GM12878 (cell line): ENCODE data around the gene ACSL1. TPM values are rescaled to one million over a fixed set of nuclear protein-coding genes. Genes with fewer than 3 reads are reported as not detected.

ENCODE experiments used
- ATAC-seq: fragments of 200-7000 bp; cut with Tn5 transposase; 3 replicates; pipeline ENCODE4 v1.9.1; 2020; ENCODE audit warnings: mild to moderate bottlenecking, moderate library complexity
- BruUV-seq: library from RNA; stranded (reverse); fragments of 400-500 nt; replicated peaks from 2 replicates; lab custom pipeline; 2021; lab: Mats Ljungman, UMichigan
- CTCF ChIA-PET: fragments of 300-600 bp; sonication (Branson Sonifier 250); formaldehyde crosslinking; extraction: SDS; loops from one replicate; lab custom pipeline; 2021; ENCODE audit warnings: inconsistent platforms; lab: Yijun Ruan, JAX
- POLR2A ChIA-PET: fragments of 350-600 bp; formaldehyde crosslinking; extraction: SDS; loops from one replicate; lab custom pipeline; 2021; ENCODE audit warnings: inconsistent platforms; lab: Charles Lee
- RAD21 ChIA-PET: fragments of 300-600 bp; sonication (Branson Sonifier 250); formaldehyde crosslinking; loops from one replicate; lab custom pipeline; 2023; ENCODE audit warnings: antibody characterized with exemption; ENCODE audit not compliant: unreplicated experiment; lab: Charles Lee
- SMC1A ChIA-PET: fragments of 300-600 bp; sonication (Branson Sonifier 250); formaldehyde crosslinking; loops from one replicate; lab custom pipeline; 2023; ENCODE audit not compliant: unreplicated experiment, uncharacterized antibody; lab: Charles Lee
- DNase-seq: peaks from one replicate; pipeline ENCODE4 v3.0.0-alpha.2; 2011; ENCODE audit warnings: low read depth, low spot score
- FAIRE-seq: peaks from 3 replicates; lab custom pipeline; 2011; peaks lifted over from hg19 to GRCh38; lab: Jason Lieb, UNC
- H2AFZ ChIP-seq: 2 replicates; pipeline ENCODE4 v1.6.0; 2011; ENCODE audit warnings: low read depth, low read length, control low read depth; ENCODE audit not compliant: control insufficient read depth
- H3K27ac ChIP-seq: 2 replicates; pipeline ENCODE4 v1.5.1; 2011; ENCODE audit warnings: control low read depth; ENCODE audit not compliant: control insufficient read depth, insufficient read depth
- H3K27me3 ChIP-seq, 2 experiments: replicated peaks in 1 of 2; 2 replicates each; pipeline versions ENCODE4 v1.6.0 to v1.6.1; 2011; ENCODE audit warnings: low read length in 1 of 2; ENCODE audit not compliant: control insufficient read depth in 2 of 2, insufficient read depth in 2 of 2
- H3K36me3 ChIP-seq, 2 experiments: 2 replicates each; pipeline ENCODE4 v1.5.1; 2011; ENCODE audit warnings: low read length in 1 of 2; ENCODE audit not compliant: control insufficient read depth in 2 of 2, insufficient read depth in 2 of 2
- H3K4me1 ChIP-seq: 2 replicates; pipeline ENCODE4 v1.6.1; 2011; ENCODE audit warnings: mild to moderate bottlenecking, low read length, moderate library complexity, mixed read lengths; ENCODE audit not compliant: control insufficient read depth, insufficient read depth
- H3K4me2 ChIP-seq: 2 replicates; pipeline ENCODE4 v1.6.0; 2011; ENCODE audit warnings: control low read depth; ENCODE audit not compliant: control insufficient read depth, insufficient read depth
- H3K4me3 ChIP-seq: fragments of 200-600 bp; sonication (generic); 2 replicates; pipeline ENCODE4 v1.5.1; 2016
- H3K79me2 ChIP-seq: 2 replicates; pipeline ENCODE4 v1.6.0; 2011; ENCODE audit warnings: low read length; ENCODE audit not compliant: control insufficient read depth, insufficient read depth
- H3K9ac ChIP-seq: 2 replicates; pipeline ENCODE4 v1.8.0; 2011; ENCODE audit warnings: low read length, control low read depth, mixed read lengths; ENCODE audit not compliant: control insufficient read depth, insufficient read depth
- H3K9me3 ChIP-seq: replicated peaks from 3 replicates; pipeline ENCODE4 v1.5.1; 2011; ENCODE audit warnings: mild to moderate bottlenecking, low read length; ENCODE audit not compliant: control insufficient read depth, insufficient read depth
- H4K20me1 ChIP-seq: 2 replicates; pipeline ENCODE4 v1.6.0; 2011; ENCODE audit not compliant: control insufficient read depth, insufficient read depth
- EED ChIP-seq: sonication (generic); IDR thresholded peaks from 2 replicates; pipeline ENCODE4 v1.6.1; 2016; ENCODE audit warnings: antibody characterized with exemption, low read depth
- ESRRA ChIP-seq: IDR thresholded peaks from 2 replicates; pipeline ENCODE4 v1.6.1; 2012; ENCODE audit warnings: mild to moderate bottlenecking, low read length, improper control_type of control experiment
- ETV6 ChIP-seq, 2 experiments: fragments of 450-650 bp in 1 of 2; IDR thresholded peaks in 1 of 2; conservative IDR thresholded peaks in 1 of 2; 2 replicates each; pipeline ENCODE4 v1.6.1; 2014; ENCODE audit warnings: antibody characterized with exemption in 1 of 2, borderline replicate concordance in 1 of 2, low read depth in 1 of 2, mild to moderate bottlenecking in 1 of 2, moderate library complexity in 1 of 2
- GATAD2B ChIP-seq: fragments of 450-650 bp; conservative IDR thresholded peaks from 2 replicates; pipeline ENCODE4 v1.6.1; 2017; ENCODE audit warnings: low read depth, mild to moderate bottlenecking, moderate library complexity
- LARP7 ChIP-seq: fragments of 450-650 bp; IDR thresholded peaks from 2 replicates; pipeline ENCODE4 v1.6.1; 2017; ENCODE audit warnings: mild to moderate bottlenecking
- MTA3 ChIP-seq: IDR thresholded peaks from 2 replicates; pipeline ENCODE4 v1.6.1; 2012; ENCODE audit warnings: low read length, inconsistent platforms, borderline replicate concordance
- PAX8 ChIP-seq: fragments of 450-650 bp; IDR thresholded peaks from 2 replicates; pipeline ENCODE4 v1.6.1; 2017; ENCODE audit warnings: mild to moderate bottlenecking, moderate library complexity
- RCOR1 ChIP-seq: conservative IDR thresholded peaks from 2 replicates; pipeline ENCODE4 v1.6.1; 2012; ENCODE audit warnings: low read depth, low read length, improper control_type of control experiment
- RFX5 ChIP-seq: IDR thresholded peaks from 2 replicates; pipeline ENCODE4 v1.6.1; 2011; ENCODE audit warnings: low read depth, low read length, improper control_type of control experiment
- SMAD1 ChIP-seq: fragments of 450-650 bp; IDR thresholded peaks from 2 replicates; pipeline ENCODE4 v1.6.1; 2018; ENCODE audit warnings: mild to moderate bottlenecking, low read depth; ENCODE audit not compliant: partially characterized antibody
- TARDBP ChIP-seq: IDR thresholded peaks from 2 replicates; pipeline ENCODE4 v1.6.1; 2016; ENCODE audit warnings: borderline replicate concordance
- YY1 ChIP-seq: IDR thresholded peaks from 2 replicates; pipeline ENCODE4 v1.6.1; 2011; ENCODE audit warnings: low read depth, mild to moderate bottlenecking, low read length
- WGBS: methylation state at CpG from one replicate; pipeline ENCODE4 v1.1.6; 2016; ENCODE audit warnings: low lambda C conversion rate; ENCODE audit not compliant: insufficient replicate concordance, insufficient coverage; ENCODE audit errors: missing lambda C conversion rate; 5-methylcytosine and 5-hydroxymethylcytosine counted together
- in situ Hi-C: fragments of 300-500 bp; cut with MboI; formaldehyde crosslinking; loops from 9 replicates; pipeline ENCODE4 v1.14.3; 2018; ENCODE audit warnings: mixed read lengths
- intact Hi-C: fragments of 100-400 bp; cut with micrococcal nuclease; formaldehyde crosslinking; loops from one replicate; pipeline ENCODE4 v1.14.2; 2022; ENCODE audit not compliant: unreplicated experiment
- polyA plus RNA-seq, 11 experiments: library from polyadenylated mRNA; depleted of rRNA in 4 of 11; unstranded in 6 of 11; stranded (reverse) in 5 of 11; fragments of >200 nt; fragmentation: Nextera tagmentation in 4 of 11; fragmentation: Illumina TruSeq in 1 of 11; extraction: Ambion mirVana in 4 of 11; extraction: Trizol in 1 of 11; gene quantifications; 1 replicate in 1 of 11; 2 replicates in 10 of 11; pipeline versions ENCODE4 v1.2.1 to v1.2.3, GENCODE V29; 2011 to 2016; ENCODE audit warnings: inconsistent platforms in 2 of 11, missing spikeins in 2 of 11, low read depth in 1 of 11
- total RNA-seq, 4 experiments: library from RNA; depleted of rRNA in 3 of 4; stranded (reverse); fragments of >200 nt in 3 of 4; fragmentation: Illumina TruSeq in 1 of 4; extraction: Trizol in 1 of 4; gene quantifications; 2 replicates each; pipeline versions ENCODE4 v1.2.1 to v1.2.3, GENCODE V29; 2013 to 2021
- TF ChIP-seq, protein P1 (sequence below): fragments of 450-650 bp; IDR thresholded peaks from 2 replicates; pipeline ENCODE4 v1.6.1; 2018; ENCODE audit warnings: mild to moderate bottlenecking, low read depth, moderate library complexity; ENCODE audit not compliant: partially characterized antibody
- TF ChIP-seq, protein P2 (sequence below): IDR thresholded peaks from 2 replicates; pipeline ENCODE4 v1.6.1; 2011; ENCODE audit warnings: borderline replicate concordance, low read depth, mild to moderate bottlenecking, moderate library complexity, low read length; ENCODE audit not compliant: insufficient read depth, poor library complexity, severe bottlenecking
- TF ChIP-seq, protein P3 (sequence below): fragments of 150-350 bp; IDR thresholded peaks from 2 replicates; pipeline ENCODE4 v1.6.1; 2014; ENCODE audit warnings: mild to moderate bottlenecking, low read depth, low read length
- TF ChIP-seq, protein P4 (sequence below): IDR thresholded peaks from 2 replicates; pipeline ENCODE4 v1.6.1; 2011; ENCODE audit warnings: low read depth, mild to moderate bottlenecking, low read length, moderate library complexity, borderline replicate concordance; ENCODE audit errors: extremely low read depth

Gene ACSL1
- total and polyA plus RNA-seq, 10 of the 15 experiments (the other 5 are each of a cell fraction or from before 2014, with no cell fraction given), result 30.7 to 68.1 (median 58.7) TPM

DNA sequence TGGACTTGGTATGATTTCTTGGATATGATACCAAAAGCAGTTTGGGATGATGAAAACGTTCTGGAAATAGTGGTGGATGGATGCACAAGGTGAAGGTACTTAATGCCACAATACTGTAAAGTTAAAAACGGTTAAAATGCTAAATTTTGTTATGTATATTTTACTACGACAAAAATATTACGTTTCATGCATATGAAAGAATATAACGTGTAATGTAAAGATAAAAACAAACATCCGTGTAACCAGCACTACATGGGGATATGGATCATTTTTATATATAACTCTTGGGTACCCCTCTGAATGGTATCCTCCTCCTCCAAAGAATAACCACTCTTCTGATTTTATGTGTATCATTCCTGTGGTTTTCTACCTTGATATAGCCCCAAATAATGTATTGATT lies 91.0 kb downstream of the ACSL1 start:
- 48% methylated on average over 6 of the region's 6 CpGs for WGBS
- DNase-seq (no peak), FAIRE-seq (no peak), ATAC-seq (no peak)
- peak overlapping the region; percentile 96 for H2AFZ ChIP-seq
- H3K4me2 ChIP-seq, result peak overlapping the region; percentile 81
- H3K9me3 ChIP-seq, result no peaks in the 10 kb centered on the region
- peak overlapping the region; percentile 68; the same call in 1 of the 2 replicates for H3K9ac ChIP-seq
- H3K27me3 ChIP-seq, result no peaks in the 10 kb centered on the region
- H3K4me1 ChIP-seq, result peaks cover 9% of the 10 kb centered on the region
- peak overlapping the region; percentile 72 for H3K27ac ChIP-seq
- H3K79me2 ChIP-seq, result peaks cover 40% of the 10 kb centered on the region
- peak overlapping the region; percentile 74 for H3K4me3 ChIP-seq
- SMC1A ChIA-PET, result interaction anchor here (0.8 to 2.5 kb wide), 11 partner anchors 10 to 472 kb away, joined by 3 to 13 read pairs (median 4); partner anchors contain the start of genes CASP3 and PRIMPOL
- no peaks in the 10 kb centered on the region for H4K20me1 ChIP-seq
- CTCF ChIA-PET, result interaction anchor here (1.0 to 2.5 kb wide), 9 partner anchors 9 to 483 kb away, joined by 3 to 19 read pairs (median 5); no protein-coding TSS in a partner anchor
- intact Hi-C loops, result loop anchor here (2.0 to 5.0 kb wide), 5 partner anchors 86 to 467 kb away; partner anchors contain the start of genes CASP3, IRF2 and PRIMPOL
- TSS peak; percentile 93 for BruUV-seq
- in situ Hi-C loops, result loop anchor here (10.0 kb wide), 1 partner anchor 450 kb away; no protein-coding TSS in a partner anchor
- peaks cover 0 to 4% of the 10 kb centered on the region in 2 experiments; a peak in 2 of 4 replicates for H3K36me3 ChIP-seq
- POLR2A ChIA-PET, result interaction anchor here (0.7 to 2.1 kb wide), 8 partner anchors 10 to 470 kb away, joined by 3 to 12 read pairs (median 4); partner anchors contain the start of genes ACSL1, CASP3 and PRIMPOL
- RAD21 ChIA-PET, result interaction anchor here (0.5 to 3.6 kb wide), 18 partner anchors 11 to 1472 kb away, joined by 3 to 23 read pairs (median 4); partner anchors contain the start of genes CASP3, PRIMPOL and SLC25A4
- TF ChIP-seq MTA3 (no peak), ESRRA (no peak), EED (no peak), SMAD1 (no peak), TARDBP (no peak), RFX5 (no peak), PAX8 (no peak), YY1 (no peak), GATAD2B (no peak), LARP7 (no peak), ETV6 (conservative IDR thresholded peaks at IDR 0.05 in 1 of 2, IDR thresholded peaks at IDR 0.05 in 1 of 2; ENCODE audit: borderline replicate concordance in 1 of 2, low read depth in 1 of 2) (no peak), RCOR1 (no peak)
- TF ChIP-seq, protein P1, sequence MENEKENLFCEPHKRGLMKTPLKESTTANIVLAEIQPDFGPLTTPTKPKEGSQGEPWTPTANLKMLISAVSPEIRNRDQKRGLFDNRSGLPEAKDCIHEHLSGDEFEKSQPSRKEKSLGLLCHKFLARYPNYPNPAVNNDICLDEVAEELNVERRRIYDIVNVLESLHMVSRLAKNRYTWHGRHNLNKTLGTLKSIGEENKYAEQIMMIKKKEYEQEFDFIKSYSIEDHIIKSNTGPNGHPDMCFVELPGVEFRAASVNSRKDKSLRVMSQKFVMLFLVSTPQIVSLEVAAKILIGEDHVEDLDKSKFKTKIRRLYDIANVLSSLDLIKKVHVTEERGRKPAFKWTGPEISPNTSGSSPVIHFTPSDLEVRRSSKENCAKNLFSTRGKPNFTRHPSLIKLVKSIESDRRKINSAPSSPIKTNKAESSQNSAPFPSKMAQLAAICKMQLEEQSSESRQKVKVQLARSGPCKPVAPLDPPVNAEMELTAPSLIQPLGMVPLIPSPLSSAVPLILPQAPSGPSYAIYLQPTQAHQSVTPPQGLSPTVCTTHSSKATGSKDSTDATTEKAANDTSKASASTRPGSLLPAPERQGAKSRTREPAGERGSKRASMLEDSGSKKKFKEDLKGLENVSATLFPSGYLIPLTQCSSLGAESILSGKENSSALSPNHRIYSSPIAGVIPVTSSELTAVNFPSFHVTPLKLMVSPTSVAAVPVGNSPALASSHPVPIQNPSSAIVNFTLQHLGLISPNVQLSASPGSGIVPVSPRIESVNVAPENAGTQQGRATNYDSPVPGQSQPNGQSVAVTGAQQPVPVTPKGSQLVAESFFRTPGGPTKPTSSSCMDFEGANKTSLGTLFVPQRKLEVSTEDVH, result no peak
- TF ChIP-seq, protein P2, sequence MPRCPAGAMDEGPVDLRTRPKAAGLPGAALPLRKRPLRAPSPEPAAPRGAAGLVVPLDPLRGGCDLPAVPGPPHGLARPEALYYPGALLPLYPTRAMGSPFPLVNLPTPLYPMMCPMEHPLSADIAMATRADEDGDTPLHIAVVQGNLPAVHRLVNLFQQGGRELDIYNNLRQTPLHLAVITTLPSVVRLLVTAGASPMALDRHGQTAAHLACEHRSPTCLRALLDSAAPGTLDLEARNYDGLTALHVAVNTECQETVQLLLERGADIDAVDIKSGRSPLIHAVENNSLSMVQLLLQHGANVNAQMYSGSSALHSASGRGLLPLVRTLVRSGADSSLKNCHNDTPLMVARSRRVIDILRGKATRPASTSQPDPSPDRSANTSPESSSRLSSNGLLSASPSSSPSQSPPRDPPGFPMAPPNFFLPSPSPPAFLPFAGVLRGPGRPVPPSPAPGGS, result no peak
- TF ChIP-seq, protein P3, sequence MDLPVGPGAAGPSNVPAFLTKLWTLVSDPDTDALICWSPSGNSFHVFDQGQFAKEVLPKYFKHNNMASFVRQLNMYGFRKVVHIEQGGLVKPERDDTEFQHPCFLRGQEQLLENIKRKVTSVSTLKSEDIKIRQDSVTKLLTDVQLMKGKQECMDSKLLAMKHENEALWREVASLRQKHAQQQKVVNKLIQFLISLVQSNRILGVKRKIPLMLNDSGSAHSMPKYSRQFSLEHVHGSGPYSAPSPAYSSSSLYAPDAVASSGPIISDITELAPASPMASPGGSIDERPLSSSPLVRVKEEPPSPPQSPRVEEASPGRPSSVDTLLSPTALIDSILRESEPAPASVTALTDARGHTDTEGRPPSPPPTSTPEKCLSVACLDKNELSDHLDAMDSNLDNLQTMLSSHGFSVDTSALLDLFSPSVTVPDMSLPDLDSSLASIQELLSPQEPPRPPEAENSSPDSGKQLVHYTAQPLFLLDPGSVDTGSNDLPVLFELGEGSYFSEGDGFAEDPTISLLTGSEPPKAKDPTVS, result no peak
- TF ChIP-seq, protein P4, sequence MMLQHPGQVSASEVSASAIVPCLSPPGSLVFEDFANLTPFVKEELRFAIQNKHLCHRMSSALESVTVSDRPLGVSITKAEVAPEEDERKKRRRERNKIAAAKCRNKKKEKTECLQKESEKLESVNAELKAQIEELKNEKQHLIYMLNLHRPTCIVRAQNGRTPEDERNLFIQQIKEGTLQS, result no peak
